HepG2 (cell line): ENCODE results near the gene KRT32. TPM values are rescaled to one million over a fixed set of nuclear protein-coding genes. Genes with fewer than 3 reads are reported as not detected.
A peak's percentile ranks its signal among the peaks of the same experiment; 100 is the strongest.

Source experiments
- CHD4 ChIP-seq: fragments of 200-600 bp; sonication (generic); IDR thresholded peaks from 2 replicates; pipeline ENCODE4 v1.7.0; 2017; ENCODE audit warnings: mild to moderate bottlenecking, low read length, borderline replicate concordance
- KDM4B ChIP-seq: sonication (generic); formaldehyde crosslinking; IDR thresholded peaks from 2 replicates; pipeline ENCODE4 v1.4.0; 2020; ENCODE audit warnings: missing genetic modification reagents
- RXRB ChIP-seq: IDR thresholded peaks from 2 replicates; pipeline ENCODE4 v1.6.1; 2016; ENCODE audit warnings: borderline replicate concordance, missing genetic modification reagents, missing compliant biosample characterization
- SNAPC2 ChIP-seq: sonication (generic); formaldehyde crosslinking; IDR thresholded peaks from 2 replicates; pipeline ENCODE4 v1.8.1; 2022; ENCODE audit warnings: mild to moderate bottlenecking, missing genetic modification reagents
- SUZ12 ChIP-seq: fragments of 150-350 bp; IDR thresholded peaks from 2 replicates; pipeline ENCODE4 v1.6.1; 2014; ENCODE audit warnings: low read depth, low read length
- TP53 ChIP-seq: sonication (generic); formaldehyde crosslinking; conservative IDR thresholded peaks from 2 replicates; pipeline ENCODE4 v1.4.0; 2020; ENCODE audit warnings: missing genetic modification reagents
- ZBTB21 ChIP-seq: sonication (generic); formaldehyde crosslinking; IDR thresholded peaks from 2 replicates; pipeline ENCODE4 v1.4.0; 2020; ENCODE audit warnings: missing genetic modification reagents
- ZNF501 ChIP-seq: sonication (generic); formaldehyde crosslinking; IDR thresholded peaks from 2 replicates; pipeline ENCODE4 v1.5.1; 2020; ENCODE audit warnings: mild to moderate bottlenecking, moderate library complexity, missing genetic modification reagents
- ZNF598 ChIP-seq: sonication (generic); formaldehyde crosslinking; IDR thresholded peaks from 2 replicates; pipeline ENCODE4 v1.5.1; 2020; ENCODE audit warnings: mild to moderate bottlenecking, missing genetic modification reagents, borderline replicate concordance
- ZNF629 ChIP-seq: sonication (generic); formaldehyde crosslinking; conservative IDR thresholded peaks from 2 replicates; pipeline ENCODE4 v1.5.0; 2020; ENCODE audit warnings: missing genetic modification reagents
- ZNF703 ChIP-seq: sonication (generic); formaldehyde crosslinking; IDR thresholded peaks from 2 replicates; pipeline ENCODE4 v1.5.1; 2020; ENCODE audit warnings: missing genetic modification reagents, mild to moderate bottlenecking, moderate library complexity, borderline replicate concordance
- ZNF737 ChIP-seq: sonication (generic); formaldehyde crosslinking; IDR thresholded peaks from 2 replicates; pipeline ENCODE4 v1.5.0; 2020; ENCODE audit warnings: missing genetic modification reagents, mild to moderate bottlenecking, borderline replicate concordance
- polyA plus RNA-seq, 8 experiments: library from polyadenylated mRNA; depleted of rRNA in 3 of 8; stranded (reverse) in 7 of 8; unstranded in 1 of 8; fragments of >200 nt; fragmentation: Illumina TruSeq in 4 of 8; extraction: Trizol in 4 of 8; gene quantifications; 2 replicates each; pipeline versions ENCODE4 v1.2.1 to v1.2.3, GENCODE V29; 2011 to 2016; ENCODE audit warnings: low read depth in 4 of 8, missing spikeins in 1 of 8, mixed read lengths in 1 of 8; ENCODE audit not compliant: insufficient read depth in 1 of 8
- total RNA-seq, 5 experiments: library from RNA; depleted of rRNA; stranded (reverse); fragments of >200 nt; fragmentation: Illumina TruSeq; extraction: Trizol; gene quantifications; 2 replicates each; pipeline ENCODE4 v1.2.3, GENCODE V29; 2016; ENCODE audit warnings: low read depth in 1 of 5
- TF ChIP-seq, protein P1 (sequence below): sonication (generic); formaldehyde crosslinking; IDR thresholded peaks from 2 replicates; pipeline ENCODE4 v1.8.1; 2022; ENCODE audit warnings: low read depth, mild to moderate bottlenecking, missing genetic modification reagents
- TF ChIP-seq, protein P2 (sequence below): sonication (generic); formaldehyde crosslinking; IDR thresholded peaks from 2 replicates; pipeline ENCODE4 v1.5.0; 2020; ENCODE audit warnings: mild to moderate bottlenecking, missing genetic modification reagents
- TF ChIP-seq, protein P3 (sequence below): sonication (generic); formaldehyde crosslinking; IDR thresholded peaks from 2 replicates; pipeline ENCODE4 v1.9.0; 2021; ENCODE audit warnings: missing genetic modification reagents, borderline replicate concordance
- TF ChIP-seq, protein P4 (sequence below): sonication (generic); formaldehyde crosslinking; IDR thresholded peaks from 2 replicates; pipeline ENCODE4 v1.4.0; 2020; ENCODE audit warnings: mild to moderate bottlenecking, missing genetic modification reagents
- TF ChIP-seq, protein P5 (sequence below): sonication (generic); formaldehyde crosslinking; IDR thresholded peaks from 2 replicates; pipeline ENCODE4 v1.4.0; 2020; ENCODE audit warnings: missing genetic modification reagents
- TF ChIP-seq, protein P6 (sequence below): sonication (generic); formaldehyde crosslinking; IDR thresholded peaks from 2 replicates; pipeline ENCODE4 v1.4.0; 2020; ENCODE audit warnings: missing genetic modification reagents, mild to moderate bottlenecking, borderline replicate concordance

The KRT32 gene
- total and polyA plus RNA-seq, 2 of the 13 experiments (the other 11 are each of a cell fraction or from before 2014, with no cell fraction given), result not detected

DNA sequence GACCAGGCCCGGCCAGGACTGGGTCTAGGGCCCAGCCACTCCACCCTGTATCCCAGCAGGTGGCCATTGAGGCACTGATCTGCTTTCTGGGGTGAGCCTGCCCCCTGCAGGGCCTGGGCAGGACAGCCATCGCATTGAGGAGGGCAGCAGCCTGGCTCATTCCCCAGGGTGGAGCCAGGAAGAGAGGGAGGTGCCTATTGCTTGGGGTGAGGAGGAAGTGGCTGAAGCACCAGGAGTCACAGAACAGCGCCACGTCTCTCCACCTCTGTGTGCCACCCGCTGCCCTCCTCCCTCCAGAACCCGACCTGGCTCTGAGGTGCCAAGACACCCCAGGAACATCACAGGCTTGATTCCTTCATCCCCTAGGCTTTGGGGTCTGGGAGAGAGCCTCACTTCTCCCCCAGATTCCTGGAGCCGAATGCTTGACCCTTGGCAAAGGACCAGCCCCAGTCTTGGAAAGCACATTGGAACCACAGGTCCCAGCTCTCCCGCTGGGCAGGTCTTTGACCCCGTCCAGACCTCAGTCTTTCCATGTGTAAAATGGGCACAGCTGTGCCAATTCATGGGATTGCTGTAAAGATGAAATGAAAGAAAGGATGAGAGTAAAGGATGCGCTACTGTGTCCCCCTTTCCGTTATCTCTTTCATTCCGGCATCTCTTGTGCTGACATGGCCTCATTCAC is 29.8 kb upstream of the KRT32 start (continued):
- no peak for TF ChIP-seq ZNF703
- peak; percentile 99 for TF ChIP-seq CHD4
- TF ChIP-seq, protein P1, sequence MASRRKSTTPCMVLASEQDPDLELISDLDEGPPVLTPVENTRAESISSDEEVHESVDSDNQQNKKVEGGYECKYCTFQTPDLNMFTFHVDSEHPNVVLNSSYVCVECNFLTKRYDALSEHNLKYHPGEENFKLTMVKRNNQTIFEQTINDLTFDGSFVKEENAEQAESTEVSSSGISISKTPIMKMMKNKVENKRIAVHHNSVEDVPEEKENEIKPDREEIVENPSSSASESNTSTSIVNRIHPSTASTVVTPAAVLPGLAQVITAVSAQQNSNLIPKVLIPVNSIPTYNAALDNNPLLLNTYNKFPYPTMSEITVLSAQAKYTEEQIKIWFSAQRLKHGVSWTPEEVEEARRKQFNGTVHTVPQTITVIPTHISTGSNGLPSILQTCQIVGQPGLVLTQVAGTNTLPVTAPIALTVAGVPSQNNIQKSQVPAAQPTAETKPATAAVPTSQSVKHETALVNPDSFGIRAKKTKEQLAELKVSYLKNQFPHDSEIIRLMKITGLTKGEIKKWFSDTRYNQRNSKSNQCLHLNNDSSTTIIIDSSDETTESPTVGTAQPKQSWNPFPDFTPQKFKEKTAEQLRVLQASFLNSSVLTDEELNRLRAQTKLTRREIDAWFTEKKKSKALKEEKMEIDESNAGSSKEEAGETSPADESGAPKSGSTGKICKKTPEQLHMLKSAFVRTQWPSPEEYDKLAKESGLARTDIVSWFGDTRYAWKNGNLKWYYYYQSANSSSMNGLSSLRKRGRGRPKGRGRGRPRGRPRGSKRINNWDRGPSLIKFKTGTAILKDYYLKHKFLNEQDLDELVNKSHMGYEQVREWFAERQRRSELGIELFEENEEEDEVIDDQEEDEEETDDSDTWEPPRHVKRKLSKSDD (CRISPR knock-in tag), result no peak
- TF ChIP-seq, protein P2, sequence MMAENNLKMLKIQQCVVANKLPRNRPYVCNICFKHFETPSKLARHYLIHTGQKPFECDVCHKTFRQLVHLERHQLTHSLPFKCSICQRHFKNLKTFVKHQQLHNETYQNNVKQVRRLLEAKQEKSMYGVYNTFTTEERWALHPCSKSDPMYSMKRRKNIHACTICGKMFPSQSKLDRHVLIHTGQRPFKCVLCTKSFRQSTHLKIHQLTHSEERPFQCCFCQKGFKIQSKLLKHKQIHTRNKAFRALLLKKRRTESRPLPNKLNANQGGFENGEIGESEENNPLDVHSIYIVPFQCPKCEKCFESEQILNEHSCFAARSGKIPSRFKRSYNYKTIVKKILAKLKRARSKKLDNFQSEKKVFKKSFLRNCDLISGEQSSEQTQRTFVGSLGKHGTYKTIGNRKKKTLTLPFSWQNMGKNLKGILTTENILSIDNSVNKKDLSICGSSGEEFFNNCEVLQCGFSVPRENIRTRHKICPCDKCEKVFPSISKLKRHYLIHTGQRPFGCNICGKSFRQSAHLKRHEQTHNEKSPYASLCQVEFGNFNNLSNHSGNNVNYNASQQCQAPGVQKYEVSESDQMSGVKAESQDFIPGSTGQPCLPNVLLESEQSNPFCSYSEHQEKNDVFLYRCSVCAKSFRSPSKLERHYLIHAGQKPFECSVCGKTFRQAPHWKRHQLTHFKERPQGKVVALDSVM (CRISPR knock-in tag), result no peak
- 0 out of 2 replicates have a peak, but pooled peaks have one; percentile 19 for TF ChIP-seq RXRB (CRISPR knock-in tag)
- TF ChIP-seq SNAPC2 (CRISPR knock-in tag), result no peak
- TF ChIP-seq, protein P3, sequence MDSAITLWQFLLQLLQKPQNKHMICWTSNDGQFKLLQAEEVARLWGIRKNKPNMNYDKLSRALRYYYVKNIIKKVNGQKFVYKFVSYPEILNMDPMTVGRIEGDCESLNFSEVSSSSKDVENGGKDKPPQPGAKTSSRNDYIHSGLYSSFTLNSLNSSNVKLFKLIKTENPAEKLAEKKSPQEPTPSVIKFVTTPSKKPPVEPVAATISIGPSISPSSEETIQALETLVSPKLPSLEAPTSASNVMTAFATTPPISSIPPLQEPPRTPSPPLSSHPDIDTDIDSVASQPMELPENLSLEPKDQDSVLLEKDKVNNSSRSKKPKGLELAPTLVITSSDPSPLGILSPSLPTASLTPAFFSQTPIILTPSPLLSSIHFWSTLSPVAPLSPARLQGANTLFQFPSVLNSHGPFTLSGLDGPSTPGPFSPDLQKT, result no peak
- TF ChIP-seq ZNF501, result 0 out of 2 replicates have a peak, but pooled peaks have one; percentile 26
- TF ChIP-seq ZNF598 (CRISPR knock-in tag), result 0 out of 2 replicates have a peak, but pooled peaks have one; percentile 48
- TF ChIP-seq, protein P4, sequence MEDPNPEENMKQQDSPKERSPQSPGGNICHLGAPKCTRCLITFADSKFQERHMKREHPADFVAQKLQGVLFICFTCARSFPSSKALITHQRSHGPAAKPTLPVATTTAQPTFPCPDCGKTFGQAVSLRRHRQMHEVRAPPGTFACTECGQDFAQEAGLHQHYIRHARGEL, result no peak
- TF ChIP-seq ZBTB21 (CRISPR knock-in tag), result no peak
- no peak for TF ChIP-seq KDM4B
- TF ChIP-seq, protein P5, sequence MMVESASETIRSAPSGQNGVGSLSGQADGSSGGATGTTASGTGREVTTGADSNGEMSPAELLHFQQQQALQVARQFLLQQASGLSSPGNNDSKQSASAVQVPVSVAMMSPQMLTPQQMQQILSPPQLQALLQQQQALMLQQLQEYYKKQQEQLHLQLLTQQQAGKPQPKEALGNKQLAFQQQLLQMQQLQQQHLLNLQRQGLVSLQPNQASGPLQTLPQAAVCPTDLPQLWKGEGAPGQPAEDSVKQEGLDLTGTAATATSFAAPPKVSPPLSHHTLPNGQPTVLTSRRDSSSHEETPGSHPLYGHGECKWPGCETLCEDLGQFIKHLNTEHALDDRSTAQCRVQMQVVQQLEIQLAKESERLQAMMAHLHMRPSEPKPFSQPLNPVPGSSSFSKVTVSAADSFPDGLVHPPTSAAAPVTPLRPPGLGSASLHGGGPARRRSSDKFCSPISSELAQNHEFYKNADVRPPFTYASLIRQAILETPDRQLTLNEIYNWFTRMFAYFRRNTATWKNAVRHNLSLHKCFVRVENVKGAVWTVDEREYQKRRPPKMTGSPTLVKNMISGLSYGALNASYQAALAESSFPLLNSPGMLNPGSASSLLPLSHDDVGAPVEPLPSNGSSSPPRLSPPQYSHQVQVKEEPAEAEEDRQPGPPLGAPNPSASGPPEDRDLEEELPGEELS, result peak; percentile 33; the same call in 1 of the 2 replicates
- TF ChIP-seq TP53 (CRISPR knock-in tag), result no peak
- no peak for TF ChIP-seq SUZ12
- TF ChIP-seq, protein P6, sequence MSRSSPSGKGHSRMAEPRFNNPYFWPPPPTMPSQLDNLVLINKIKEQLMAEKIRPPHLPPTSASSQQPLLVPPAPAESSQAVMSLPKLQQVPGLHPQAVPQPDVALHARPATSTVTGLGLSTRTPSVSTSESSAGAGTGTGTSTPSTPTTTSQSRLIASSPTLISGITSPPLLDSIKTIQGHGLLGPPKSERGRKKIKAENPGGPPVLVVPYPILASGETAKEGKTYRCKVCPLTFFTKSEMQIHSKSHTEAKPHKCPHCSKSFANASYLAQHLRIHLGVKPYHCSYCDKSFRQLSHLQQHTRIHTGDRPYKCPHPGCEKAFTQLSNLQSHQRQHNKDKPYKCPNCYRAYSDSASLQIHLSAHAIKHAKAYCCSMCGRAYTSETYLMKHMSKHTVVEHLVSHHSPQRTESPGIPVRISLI (CRISPR knock-in tag), result no peak
- TF ChIP-seq ZNF629, result peak; percentile 98
- TF ChIP-seq ZNF737 (CRISPR knock-in tag), result no peak
